ENCODE measurements around the gene SRD5A3.
"Not testable (repeated sequence)": the region's sequence is repeated elsewhere in the genome, so short reads cannot be mapped to it uniquely, and the experiment has no call there.

The SRD5A3 gene

DNA sequence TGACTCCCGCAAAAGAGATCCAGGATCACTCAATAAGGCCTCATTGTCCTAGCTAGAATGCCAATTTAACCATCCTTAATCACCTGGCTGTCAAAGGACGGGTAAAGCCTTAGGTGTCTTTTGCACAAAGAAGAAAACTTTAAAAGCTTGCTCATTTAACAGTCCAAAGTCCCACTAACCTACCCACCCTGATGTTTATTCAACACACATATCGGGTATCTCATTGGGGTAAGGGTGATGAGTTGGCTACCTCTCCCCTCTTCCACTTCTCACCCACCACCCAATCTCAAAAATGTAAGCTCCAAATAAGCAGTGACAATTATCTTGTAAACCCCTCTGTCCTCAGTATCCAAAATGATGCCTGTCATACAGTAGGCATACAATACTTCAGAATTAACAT, 988 bp upstream of the SRD5A3 start:
- DNase-seq (ENCODE audit: low read depth in 3 of 3, low spot score in 1 of 3) = no peak

DNA sequence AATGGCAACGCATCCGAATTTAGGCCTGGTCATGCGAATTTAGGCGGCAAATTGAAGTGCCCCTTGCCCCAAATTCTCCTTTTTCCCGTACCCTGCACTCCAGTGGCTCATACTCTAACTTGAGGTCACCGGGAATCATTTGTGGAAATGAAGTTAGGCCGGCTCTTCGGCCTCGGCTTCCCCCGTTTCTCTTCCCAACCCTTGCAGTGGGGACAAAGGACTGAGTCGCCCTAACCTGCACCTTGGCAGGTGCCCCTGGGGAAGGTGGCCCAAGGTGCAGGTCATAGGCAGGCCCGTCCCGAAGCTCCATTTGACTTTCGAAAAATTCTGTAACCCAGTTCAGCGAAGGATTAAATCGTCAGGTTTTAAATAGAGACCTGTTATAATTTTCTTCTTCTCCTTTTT, 811 bp downstream of the SRD5A3 start:
- DNase-seq (ENCODE audit: low read depth in 3 of 3, low spot score in 1 of 3) = no peak

DNA sequence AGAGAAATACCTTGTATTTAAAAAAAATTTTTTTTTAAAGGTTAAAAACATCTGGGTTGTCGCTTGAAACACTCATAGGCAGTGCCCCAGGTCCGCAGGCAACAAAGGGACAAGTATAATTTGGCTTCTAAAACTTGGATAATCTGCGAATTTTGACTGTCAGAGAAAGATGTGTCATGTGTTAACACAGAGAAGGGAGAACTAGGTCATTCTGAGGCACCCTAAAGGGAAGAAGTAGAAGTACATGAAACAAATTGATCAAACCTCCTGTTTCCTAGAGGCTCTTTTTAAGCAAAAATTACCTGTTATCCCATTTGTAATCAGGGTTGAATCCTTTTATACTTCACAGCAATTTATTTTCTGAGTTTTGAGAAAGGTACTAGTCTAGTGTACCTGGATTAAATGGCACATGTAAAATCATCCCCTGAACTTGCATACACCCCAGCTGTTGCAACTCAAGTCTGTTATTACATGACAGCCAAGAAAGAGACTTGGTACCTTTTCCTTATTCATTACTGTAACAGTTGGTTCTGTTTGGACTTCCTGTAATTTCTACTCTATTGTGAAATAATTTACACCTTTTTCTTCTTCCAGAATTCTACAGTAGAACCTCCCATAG, 1.7 kb downstream of the SRD5A3 start:
- DNase-seq (ENCODE audit: low read depth in 3 of 3, low spot score in 1 of 3) = no peak

DNA sequence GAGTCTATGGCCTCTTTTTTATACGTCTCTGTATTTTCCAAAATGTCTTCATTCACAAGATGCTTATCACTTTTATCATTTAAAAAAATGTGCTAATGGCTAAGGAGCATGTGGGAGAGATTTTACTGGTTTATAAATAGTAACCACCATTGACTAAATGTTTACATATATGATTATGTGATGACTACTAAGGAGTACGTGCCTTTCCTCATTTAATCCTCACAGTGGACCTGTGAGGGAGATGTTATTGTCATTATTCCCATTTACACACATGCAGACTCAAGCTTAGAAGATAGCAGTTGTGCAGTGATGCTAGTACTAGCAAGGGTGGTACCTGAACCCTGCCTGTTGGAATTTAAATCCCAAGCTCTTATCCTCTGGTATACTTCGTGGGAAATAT, 2.4 kb downstream of the SRD5A3 start:
- DNase-seq (ENCODE audit: low read depth in 3 of 3, low spot score in 1 of 3) = no peak

DNA sequence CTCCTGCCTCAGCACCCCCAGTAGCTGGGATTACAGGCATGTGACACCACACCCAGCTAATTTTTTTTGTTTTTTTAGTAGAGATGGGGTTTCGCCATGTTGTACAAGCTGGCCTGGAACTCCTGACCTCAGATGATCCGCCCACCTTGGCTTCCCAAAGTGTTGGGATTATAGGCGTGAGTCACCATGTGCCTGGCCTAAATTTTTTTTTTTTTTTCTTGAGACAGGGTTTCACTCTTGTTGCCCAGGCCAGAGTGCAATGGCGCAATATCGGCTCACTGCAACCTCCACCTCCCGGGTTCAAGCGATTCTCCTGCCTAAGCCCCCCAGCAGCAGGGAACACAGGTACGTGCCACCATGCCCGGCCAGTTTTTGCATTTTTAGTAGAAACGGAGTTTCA, 4.8 kb downstream of the SRD5A3 start:
- DNase-seq (ENCODE audit: low read depth in 3 of 3, low spot score in 1 of 3) = not testable (repeated sequence)

DNA sequence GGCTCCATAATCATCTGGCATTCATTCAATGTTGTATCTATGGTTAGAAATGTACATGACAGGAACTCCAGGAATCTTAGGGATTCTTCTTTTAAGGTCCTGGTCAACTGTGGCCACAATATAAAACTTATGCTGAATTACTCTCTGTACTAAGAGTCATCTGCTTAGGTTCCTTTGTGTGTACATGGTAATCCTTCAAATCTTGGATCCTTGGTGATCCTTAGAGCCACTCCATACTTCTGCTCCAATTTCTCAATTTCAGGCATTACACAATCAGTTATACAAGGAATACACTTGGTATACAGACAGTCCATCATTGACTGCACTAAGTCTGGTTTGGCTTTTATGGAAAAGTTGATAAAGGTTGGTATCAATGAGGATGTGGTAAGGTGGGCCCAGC, 5.8 kb downstream of the SRD5A3 start:
- DNase-seq (ENCODE audit: low read depth in 3 of 3, low spot score in 1 of 3) = no peak

DNA sequence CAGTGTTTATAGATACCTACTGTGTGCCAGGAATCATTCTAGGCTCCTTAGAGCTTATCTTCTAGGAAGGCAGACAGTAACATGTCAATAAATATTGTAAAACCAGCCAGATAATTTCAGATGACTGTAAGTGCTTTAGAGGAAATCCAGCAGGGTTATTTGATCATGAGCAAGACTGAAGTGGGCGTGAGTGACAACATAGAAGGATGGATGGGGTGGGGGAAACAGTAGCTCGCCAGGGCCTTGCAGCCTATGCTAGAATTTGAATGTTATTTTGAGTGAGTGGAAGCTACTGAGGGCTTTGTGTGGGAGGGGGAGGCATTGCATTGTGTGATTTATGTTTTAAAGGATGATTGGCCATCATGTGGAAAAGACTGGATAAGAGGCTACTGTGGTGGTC, 6.7 kb downstream of the SRD5A3 start:
- DNase-seq (ENCODE audit: low read depth in 3 of 3, low spot score in 1 of 3) = no peak

DNA sequence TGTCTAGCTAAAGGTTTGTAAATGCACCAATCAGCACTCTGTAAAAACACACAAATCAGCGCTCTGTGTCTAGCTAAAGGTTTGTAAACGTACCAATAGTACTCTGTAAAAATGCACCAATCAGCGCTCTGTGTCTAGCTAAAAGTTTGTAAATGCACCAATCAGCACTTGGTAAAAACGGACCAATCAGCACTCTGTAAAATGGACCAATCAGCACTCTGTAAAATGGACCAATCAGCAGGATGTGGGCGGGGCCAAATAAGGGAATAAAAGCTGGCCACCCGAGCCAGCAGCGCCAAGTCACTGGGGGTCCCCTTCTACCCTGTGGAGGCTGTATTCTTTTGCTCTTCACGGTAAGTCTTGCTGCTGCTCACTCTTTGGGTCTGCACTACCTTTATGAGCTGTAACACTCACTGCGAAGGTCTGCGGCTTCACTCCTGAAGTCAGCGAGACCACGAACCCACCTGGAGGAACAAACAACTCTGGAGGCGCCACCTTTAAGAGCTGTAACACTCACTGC, 7.2 kb downstream of the SRD5A3 start:
- not testable (repeated sequence) for DNase-seq (ENCODE audit: low read depth in 3 of 3, low spot score in 1 of 3)

DNA sequence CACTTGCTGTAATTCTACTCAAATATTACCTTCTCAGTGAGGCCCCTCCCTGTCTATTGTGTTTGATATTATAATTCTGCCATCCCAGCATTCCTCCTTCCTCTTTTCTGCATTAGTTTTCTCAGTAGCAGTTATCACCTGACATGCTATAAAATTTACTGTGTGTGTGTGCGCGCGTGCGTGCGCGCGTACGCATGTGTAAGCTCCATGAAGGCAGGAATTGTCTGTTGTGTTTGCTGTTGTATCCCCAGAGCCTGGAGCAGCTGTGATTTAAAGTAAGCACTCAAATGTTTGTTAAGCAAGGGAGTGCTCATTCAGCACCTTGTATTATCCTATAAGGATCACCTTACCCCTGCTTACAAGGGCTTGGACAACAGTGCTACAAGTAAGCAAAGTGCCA, 8.6 kb downstream of the SRD5A3 start:
- DNase-seq (ENCODE audit: low read depth in 3 of 3, low spot score in 1 of 3) = no peak

DNA sequence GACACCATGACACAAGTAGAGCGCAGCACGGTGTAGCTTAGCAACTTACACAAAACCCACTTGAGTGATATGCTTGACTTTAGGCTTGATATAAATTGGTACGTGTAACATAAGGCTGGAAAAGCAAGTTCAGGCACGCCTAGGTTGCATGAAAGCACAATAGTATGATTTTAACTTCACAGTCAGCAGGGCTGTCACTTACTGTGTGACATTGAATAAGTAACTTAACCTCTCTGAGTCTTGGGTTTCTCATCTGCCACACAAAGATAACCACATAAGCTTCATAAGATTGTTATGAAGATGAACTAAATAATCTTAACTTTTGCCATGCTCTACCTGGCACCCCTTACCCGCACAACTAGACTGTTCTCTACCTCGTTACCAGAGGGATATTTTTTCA, 9.5 kb downstream of the SRD5A3 start:
- no peak for DNase-seq (ENCODE audit: low read depth in 3 of 3, low spot score in 1 of 3)

DNA sequence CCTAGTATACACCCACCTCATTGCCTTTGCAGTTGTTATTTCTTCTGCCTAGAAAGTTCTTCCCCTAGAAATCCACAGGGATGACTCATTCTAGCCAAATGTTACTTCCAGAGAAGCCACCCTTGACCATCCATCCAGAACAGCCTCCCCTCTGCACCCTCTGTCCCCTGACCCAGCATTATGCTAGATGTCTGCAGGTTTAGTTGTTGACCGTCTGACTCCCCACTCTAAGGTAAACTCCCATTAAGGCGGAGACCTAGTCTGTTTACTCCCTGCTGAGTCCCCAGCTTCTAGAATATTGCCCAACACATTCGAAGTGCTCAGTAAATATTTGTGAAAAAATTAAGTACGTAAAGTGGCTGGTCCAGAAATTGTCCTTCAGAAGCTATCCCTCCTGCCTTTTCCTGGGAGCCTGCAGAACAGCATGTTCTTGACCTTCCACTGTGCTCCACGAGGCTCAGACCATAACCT, 11.0 kb downstream of the SRD5A3 start:
- no peak for DNase-seq (ENCODE audit: low read depth in 3 of 3, low spot score in 1 of 3)

DNA sequence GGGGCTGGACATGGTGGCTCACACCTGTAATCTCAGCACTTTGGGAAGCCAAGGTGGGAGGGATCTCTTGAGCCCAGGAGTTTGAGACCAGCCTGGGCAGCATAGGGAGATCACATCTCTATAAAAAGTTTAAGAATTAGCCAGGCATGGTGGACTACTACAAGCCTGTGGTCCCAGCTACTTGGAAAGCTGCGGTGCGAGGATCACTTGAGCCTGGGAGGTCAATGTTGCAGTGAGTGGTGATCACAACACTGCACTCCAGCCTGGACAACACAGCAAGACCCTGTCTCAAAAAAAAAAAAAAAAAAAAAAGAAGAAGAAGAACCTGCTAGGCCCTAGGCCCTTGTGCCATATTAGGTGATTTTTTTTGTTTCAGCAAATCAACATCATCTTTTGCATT, 12.2 kb downstream of the SRD5A3 start:
- DNase-seq (ENCODE audit: low read depth in 3 of 3, low spot score in 1 of 3) = no peak

DNA sequence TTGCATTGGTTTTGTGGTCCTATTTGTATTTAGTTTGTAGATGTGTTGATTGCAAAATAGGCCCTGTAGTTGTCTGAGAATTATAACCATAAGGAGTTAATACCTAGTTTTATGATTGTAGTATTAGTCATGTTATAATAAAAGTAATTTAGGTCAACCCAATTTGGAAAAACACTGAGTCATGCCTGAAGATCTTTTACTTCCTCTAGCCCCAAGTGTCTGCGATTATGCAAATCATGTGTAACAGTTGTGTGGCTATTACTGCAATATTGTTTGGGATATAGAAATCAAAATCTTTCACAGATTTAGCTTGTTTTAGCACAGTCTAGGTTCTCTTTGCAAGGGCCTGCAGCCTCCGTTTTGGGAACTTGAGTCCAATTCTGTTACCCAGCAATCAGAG, 12.6 kb downstream of the SRD5A3 start:
- no peak for DNase-seq (ENCODE audit: low read depth in 3 of 3, low spot score in 1 of 3)

DNA sequence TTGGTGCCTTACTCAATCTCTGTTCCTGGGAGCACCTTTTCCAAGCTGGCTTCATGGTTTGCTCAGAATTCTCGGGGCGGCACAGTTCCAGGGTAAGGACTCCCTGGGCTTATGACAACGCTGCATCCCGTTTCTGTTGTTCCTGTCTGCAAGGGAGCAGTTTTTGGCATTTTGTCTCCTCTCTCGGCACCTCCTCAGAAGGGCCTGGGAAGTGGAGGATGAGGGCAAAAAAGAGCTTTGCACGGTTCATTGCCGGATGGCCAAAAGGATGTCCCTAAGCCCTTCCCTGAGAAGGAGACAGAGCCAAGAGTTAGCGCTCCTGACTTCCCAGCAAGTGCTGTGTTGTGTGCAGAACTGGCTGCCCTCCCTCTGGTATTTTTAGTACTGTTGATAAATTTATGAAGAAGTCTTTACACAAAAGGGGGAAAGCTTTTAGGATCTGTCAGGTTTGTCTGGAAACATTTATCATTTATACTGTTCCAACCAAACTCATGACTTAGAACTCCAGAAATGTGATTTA, 13.4 kb downstream of the SRD5A3 start:
- no peak for DNase-seq (ENCODE audit: low read depth in 3 of 3, low spot score in 1 of 3)

DNA sequence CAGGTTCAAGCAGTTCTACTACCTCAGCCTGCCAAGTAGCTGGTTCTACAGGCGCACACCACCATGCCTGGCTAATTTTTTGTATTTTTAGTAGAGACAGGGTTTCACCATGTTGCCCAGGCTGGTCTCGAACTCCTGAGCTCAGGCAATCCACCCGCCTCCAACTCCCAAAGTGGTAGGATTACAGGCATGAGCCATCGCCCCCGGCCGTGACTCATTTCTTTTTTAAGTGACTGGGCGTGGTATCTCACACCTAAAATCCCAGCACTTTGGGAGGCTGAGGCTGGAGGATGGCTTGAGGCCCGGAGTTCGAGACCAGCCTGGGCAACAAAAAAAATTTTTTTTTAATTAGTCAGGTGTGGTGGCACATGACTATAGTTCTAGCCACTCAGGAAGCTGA, 16.9 kb downstream of the SRD5A3 start:
- DNase-seq (ENCODE audit: low read depth in 3 of 3, low spot score in 1 of 3) = not testable (repeated sequence)

DNA sequence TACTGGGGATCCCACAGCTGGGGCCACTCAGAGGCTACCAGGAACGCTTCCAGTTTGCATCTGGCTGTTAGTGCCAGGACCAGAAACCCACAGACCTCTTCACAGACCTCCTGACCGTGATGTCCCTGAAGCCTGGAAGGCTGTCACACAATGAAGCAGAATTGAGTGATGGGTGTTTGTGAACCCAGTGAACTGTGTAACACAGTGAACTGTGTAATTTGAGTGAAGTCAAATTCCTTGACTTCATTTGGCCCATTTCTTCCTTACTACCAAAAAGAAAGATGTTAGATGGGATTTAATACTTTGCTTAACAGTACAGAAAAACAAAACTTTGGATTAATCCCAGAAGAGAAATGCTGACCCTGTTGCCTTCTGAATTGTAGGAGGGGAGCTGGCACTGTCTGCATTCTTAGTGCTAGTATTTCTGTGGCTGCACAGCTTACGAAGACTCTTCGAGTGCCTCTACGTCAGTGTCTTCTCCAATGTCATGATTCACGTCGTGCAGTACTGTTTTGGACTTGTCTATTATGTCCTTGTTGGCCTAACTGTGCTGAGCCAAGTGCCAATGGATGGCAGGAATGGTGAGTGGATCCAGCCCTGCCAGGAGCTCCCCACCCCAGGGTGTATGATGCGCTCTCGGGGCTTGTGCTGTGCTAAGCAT, 17.8 kb downstream of the SRD5A3 start:
- DNase-seq (ENCODE audit: low read depth in 3 of 3, low spot score in 1 of 3) = no peak

DNA sequence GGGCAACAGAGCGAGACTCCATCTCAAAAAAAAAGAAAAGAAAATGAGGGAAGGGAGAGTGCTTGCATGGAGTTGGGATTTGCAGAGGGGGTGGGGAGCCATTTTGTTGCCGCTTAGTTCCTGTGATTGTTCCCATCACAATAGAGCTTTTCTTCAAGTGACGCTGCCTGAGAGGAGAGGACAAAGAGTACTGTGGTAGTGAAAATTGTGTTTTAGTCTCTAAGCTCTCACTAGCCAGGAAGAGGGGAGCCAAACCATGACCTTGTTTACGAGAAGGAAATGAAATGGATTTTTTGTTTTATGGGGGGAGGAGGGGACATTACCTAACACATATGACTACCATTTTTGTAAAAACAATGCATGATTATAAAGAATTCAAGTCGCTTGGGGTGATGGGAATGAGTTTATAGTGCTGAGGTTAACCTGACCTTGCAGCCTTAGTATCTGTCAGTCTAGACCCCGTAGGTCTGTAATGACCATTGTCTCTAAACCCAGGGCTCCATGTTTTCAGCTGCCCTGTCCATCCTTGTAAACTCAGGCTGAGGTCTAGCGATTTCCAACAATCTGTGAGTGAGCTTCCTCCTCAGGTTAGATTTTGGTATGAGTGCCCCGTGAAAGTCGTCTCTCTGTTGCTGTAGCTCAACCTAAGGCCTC, 18.8 kb downstream of the SRD5A3 start:
- DNase-seq (ENCODE audit: low read depth in 3 of 3, low spot score in 1 of 3) = no peak

DNA sequence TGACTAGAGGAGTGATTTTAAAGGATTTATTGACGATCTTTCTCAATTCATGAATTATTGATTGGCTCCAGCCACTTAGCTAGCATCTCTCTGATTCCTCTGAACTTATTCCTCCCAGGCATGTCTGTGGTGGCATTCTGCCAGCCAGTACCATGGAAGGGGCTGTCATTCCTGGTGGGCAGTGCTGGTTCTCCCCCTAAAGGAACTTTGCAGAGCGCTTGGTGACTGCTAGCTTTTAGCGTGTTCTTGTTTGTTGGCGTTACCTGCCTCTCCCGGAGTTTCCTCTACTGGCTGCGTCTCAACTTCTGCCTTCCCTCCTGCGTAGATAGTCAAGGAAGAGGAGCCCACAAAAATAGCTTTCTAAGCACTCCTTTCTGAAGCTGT, 19.3 kb downstream of the SRD5A3 start:
- no peak for DNase-seq (ENCODE audit: low read depth in 3 of 3, low spot score in 1 of 3)

DNA sequence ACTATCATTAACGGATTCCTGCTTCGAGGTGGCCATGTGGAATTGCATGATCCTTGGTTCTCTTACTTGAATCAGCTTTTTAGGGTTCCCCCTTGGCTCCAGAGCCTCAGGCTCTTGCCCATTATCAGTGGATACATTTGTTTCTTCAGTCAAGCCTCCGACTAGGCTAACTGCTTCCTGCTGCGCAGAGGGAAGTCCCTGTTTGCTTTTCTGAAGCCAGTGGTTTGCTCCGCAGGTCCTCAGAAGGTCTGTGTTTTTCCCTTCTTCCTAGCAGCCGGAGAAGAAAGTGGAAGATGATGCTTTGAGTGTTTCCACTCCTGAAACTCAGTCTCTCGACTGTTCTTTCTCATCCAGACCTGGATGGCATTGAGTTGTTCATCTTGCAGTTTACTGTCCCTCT, 20.6 kb downstream of the SRD5A3 start:
- no peak for DNase-seq (ENCODE audit: low read depth in 3 of 3, low spot score in 1 of 3)

DNA sequence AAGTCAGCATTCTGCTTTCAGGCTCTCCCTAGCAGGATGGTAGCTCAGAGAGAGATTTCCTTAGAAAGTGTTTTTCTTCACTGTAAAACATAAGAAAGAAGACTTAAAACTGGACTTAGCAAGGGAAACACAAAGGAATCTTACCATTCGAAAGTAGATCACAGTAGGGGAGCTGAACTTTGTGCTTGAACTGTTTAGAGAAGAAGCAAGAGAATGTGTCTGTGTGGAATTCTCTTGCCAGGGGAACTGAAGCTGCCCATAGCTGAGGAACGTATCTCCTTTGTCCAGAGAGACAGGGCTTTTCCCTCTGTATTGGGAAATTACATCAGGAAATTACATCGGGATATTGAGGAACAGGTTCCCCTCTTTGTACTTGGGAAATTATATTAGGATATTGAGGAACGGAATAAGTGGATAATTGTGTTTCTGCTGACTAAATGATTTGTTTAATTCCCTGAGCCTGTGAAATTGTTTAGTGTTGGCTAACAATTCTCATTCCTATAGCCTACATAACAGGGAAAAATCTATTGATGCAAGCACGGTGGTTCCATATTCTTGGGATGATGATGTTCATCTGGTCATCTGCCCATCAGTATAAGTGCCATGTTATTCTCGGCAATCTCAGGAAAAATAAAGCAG, 21.2 kb downstream of the SRD5A3 start:
- DNase-seq (ENCODE audit: low read depth in 3 of 3, low spot score in 1 of 3) = no peak

DNA sequence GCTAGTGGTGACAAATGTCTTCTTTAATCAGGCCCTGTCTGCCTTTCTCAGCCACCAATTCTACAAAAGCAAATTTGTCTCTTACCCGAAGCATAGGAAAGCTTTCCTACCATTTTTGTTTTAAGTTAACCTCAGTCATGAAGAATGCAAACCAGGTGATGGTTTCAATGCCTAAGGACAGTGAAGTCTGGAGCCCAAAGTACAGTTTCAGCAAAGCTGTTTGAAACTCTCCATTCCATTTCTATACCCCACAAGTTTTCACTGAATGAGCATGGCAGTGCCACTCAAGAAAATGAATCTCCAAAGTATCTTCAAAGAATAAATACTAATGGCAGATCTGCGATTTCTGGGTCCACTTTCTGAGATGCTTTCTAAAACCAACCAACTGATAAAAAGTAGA, 23.9 kb downstream of the SRD5A3 start:
- no peak for DNase-seq (ENCODE audit: low read depth in 3 of 3, low spot score in 1 of 3)

DNA sequence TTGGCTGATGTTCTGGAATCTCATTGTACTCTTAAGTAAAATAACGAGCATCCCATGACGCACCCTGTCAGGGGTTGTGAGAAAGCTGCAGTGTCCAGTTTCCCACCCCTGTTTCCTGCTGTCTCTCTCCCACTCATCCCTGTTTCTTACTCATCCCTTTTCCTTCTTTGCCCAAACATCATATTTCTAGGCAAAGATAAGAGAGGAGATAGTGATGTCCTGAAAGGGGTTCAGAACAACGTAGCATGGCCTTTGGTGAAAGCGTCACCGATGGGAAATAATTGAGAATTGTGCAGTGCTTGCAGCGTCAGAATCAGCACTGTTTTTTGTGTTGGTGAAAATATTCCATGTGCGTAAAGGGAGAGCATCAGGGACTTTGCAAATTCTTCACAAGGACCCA, 26.2 kb downstream of the SRD5A3 start:
- DNase-seq (ENCODE audit: low read depth in 3 of 3, low spot score in 1 of 3) = no peak

Measured in stimulated activated CD4-positive, alpha-beta T cell treated with anti-CD3 and anti-CD28 coated beads, TNF-alpha, amount 100 ng/mL, for 1 hour (primary cell).